GM12878 (cell line): ENCODE measurements around the gene FLT3LG. TPM values are rescaled to one million over a fixed set of nuclear protein-coding genes. Genes with fewer than 3 reads are reported as not detected.

Experiments used
- ATAC-seq: fragments of 200-7000 bp; cut with Tn5 transposase; 3 replicates; pipeline ENCODE4 v1.9.1; 2020; ENCODE audit warnings: mild to moderate bottlenecking, moderate library complexity
- BruUV-seq: library from RNA; stranded (reverse); fragments of 400-500 nt; replicated peaks from 2 replicates; lab custom pipeline; 2021; lab: Mats Ljungman, UMichigan
- CTCF ChIA-PET: fragments of 300-600 bp; sonication (Branson Sonifier 250); formaldehyde crosslinking; extraction: SDS; loops from one replicate; lab custom pipeline; 2021; ENCODE audit warnings: inconsistent platforms; lab: Yijun Ruan, JAX
- POLR2A ChIA-PET: fragments of 350-600 bp; formaldehyde crosslinking; extraction: SDS; loops from one replicate; lab custom pipeline; 2021; ENCODE audit warnings: inconsistent platforms; lab: Charles Lee
- RAD21 ChIA-PET: fragments of 300-600 bp; sonication (Branson Sonifier 250); formaldehyde crosslinking; loops from one replicate; lab custom pipeline; 2023; ENCODE audit warnings: antibody characterized with exemption; ENCODE audit not compliant: unreplicated experiment; lab: Charles Lee
- SMC1A ChIA-PET: fragments of 300-600 bp; sonication (Branson Sonifier 250); formaldehyde crosslinking; loops from one replicate; lab custom pipeline; 2023; ENCODE audit not compliant: unreplicated experiment, uncharacterized antibody; lab: Charles Lee
- DNase-seq: peaks from one replicate; pipeline ENCODE4 v3.0.0-alpha.2; 2011; ENCODE audit warnings: low read depth, low spot score
- FAIRE-seq: peaks from 3 replicates; lab custom pipeline; 2011; peaks lifted over from hg19 to GRCh38; lab: Jason Lieb, UNC
- H2AFZ ChIP-seq: 2 replicates; pipeline ENCODE4 v1.6.0; 2011; ENCODE audit warnings: low read depth, low read length, control low read depth; ENCODE audit not compliant: control insufficient read depth
- H3K27ac ChIP-seq: 2 replicates; pipeline ENCODE4 v1.5.1; 2011; ENCODE audit warnings: control low read depth; ENCODE audit not compliant: control insufficient read depth, insufficient read depth
- H3K27me3 ChIP-seq, 2 experiments: replicated peaks in 1 of 2; 2 replicates each; pipeline versions ENCODE4 v1.6.0 to v1.6.1; 2011; ENCODE audit warnings: low read length in 1 of 2; ENCODE audit not compliant: control insufficient read depth in 2 of 2, insufficient read depth in 2 of 2
- H3K36me3 ChIP-seq, 2 experiments: 2 replicates each; pipeline ENCODE4 v1.5.1; 2011; ENCODE audit warnings: low read length in 1 of 2; ENCODE audit not compliant: control insufficient read depth in 2 of 2, insufficient read depth in 2 of 2
- H3K4me1 ChIP-seq: 2 replicates; pipeline ENCODE4 v1.6.1; 2011; ENCODE audit warnings: mild to moderate bottlenecking, low read length, moderate library complexity, mixed read lengths; ENCODE audit not compliant: control insufficient read depth, insufficient read depth
- H3K4me2 ChIP-seq: 2 replicates; pipeline ENCODE4 v1.6.0; 2011; ENCODE audit warnings: control low read depth; ENCODE audit not compliant: control insufficient read depth, insufficient read depth
- H3K4me3 ChIP-seq: fragments of 200-600 bp; sonication (generic); 2 replicates; pipeline ENCODE4 v1.5.1; 2016
- H3K79me2 ChIP-seq: 2 replicates; pipeline ENCODE4 v1.6.0; 2011; ENCODE audit warnings: low read length; ENCODE audit not compliant: control insufficient read depth, insufficient read depth
- H3K9ac ChIP-seq: 2 replicates; pipeline ENCODE4 v1.8.0; 2011; ENCODE audit warnings: low read length, control low read depth, mixed read lengths; ENCODE audit not compliant: control insufficient read depth, insufficient read depth
- H3K9me3 ChIP-seq: replicated peaks from 3 replicates; pipeline ENCODE4 v1.5.1; 2011; ENCODE audit warnings: mild to moderate bottlenecking, low read length; ENCODE audit not compliant: control insufficient read depth, insufficient read depth
- H4K20me1 ChIP-seq: 2 replicates; pipeline ENCODE4 v1.6.0; 2011; ENCODE audit not compliant: control insufficient read depth, insufficient read depth
- CBX3 ChIP-seq: fragments of 200-600 bp; sonication (generic); IDR thresholded peaks from 2 replicates; pipeline ENCODE4 v1.6.1; 2016; ENCODE audit warnings: low read depth, borderline replicate concordance
- CREM ChIP-seq: IDR thresholded peaks from 2 replicates; pipeline ENCODE4 v1.6.1; 2014; ENCODE audit warnings: antibody characterized with exemption, low read depth
- E2F4 ChIP-seq: IDR thresholded peaks from 2 replicates; pipeline ENCODE4 v1.6.1; 2012; ENCODE audit warnings: low read depth, low read length, improper control_type of control experiment
- FOS ChIP-seq: IDR thresholded peaks from 3 replicates; pipeline ENCODE4 v1.6.1; 2011; ENCODE audit warnings: borderline replicate concordance; ENCODE audit not compliant: insufficient read length; ENCODE audit errors: extremely low read depth
- HDAC2 ChIP-seq: fragments of 200-600 bp; sonication (generic); IDR thresholded peaks from 2 replicates; pipeline ENCODE4 v1.6.1; 2017
- HDGF ChIP-seq: fragments of 450-650 bp; IDR thresholded peaks from 2 replicates; pipeline ENCODE4 v1.6.1; 2016; ENCODE audit warnings: antibody characterized with exemption
- MEF2A ChIP-seq: IDR thresholded peaks from 2 replicates; pipeline ENCODE4 v1.6.1; 2011; ENCODE audit warnings: low read depth, mild to moderate bottlenecking, low read length, moderate library complexity; ENCODE audit not compliant: insufficient read depth
- MYB ChIP-seq: fragments of 150-350 bp; IDR thresholded peaks from 2 replicates; pipeline ENCODE4 v1.6.1; 2014; ENCODE audit warnings: mild to moderate bottlenecking, low read depth, low read length, borderline replicate concordance
- NR2C1 ChIP-seq: fragments of 450-650 bp; IDR thresholded peaks from 2 replicates; pipeline ENCODE4 v1.6.1; 2017; ENCODE audit warnings: antibody characterized with exemption, mild to moderate bottlenecking, moderate library complexity
- NR2F1 ChIP-seq: fragments of 450-650 bp; conservative IDR thresholded peaks from 2 replicates; pipeline ENCODE4 v1.6.1; 2017; ENCODE audit warnings: mild to moderate bottlenecking
- POLR2AphosphoS2 ChIP-seq: IDR thresholded peaks from 2 replicates; pipeline ENCODE4 v1.6.1; 2011; ENCODE audit warnings: low read depth, mild to moderate bottlenecking, low read length, improper control_type of control experiment, moderate library complexity
- RB1 ChIP-seq: fragments of 450-650 bp; formaldehyde crosslinking; IDR thresholded peaks from 2 replicates; pipeline ENCODE4 v1.6.1; 2017; ENCODE audit warnings: mild to moderate bottlenecking, borderline replicate concordance
- SP1 ChIP-seq: IDR thresholded peaks from one replicate; pipeline ENCODE4 v1.6.1; 2011; ENCODE audit warnings: low read depth, low read length
- SREBF1 ChIP-seq: IDR thresholded peaks from 2 replicates; pipeline ENCODE4 v1.6.1; 2012; ENCODE audit warnings: mild to moderate bottlenecking, low read length
- YY1 ChIP-seq: IDR thresholded peaks from 2 replicates; pipeline ENCODE4 v1.6.1; 2011; ENCODE audit warnings: low read depth, mild to moderate bottlenecking, low read length
- ZBED1 ChIP-seq: IDR thresholded peaks from 2 replicates; pipeline ENCODE4 v1.6.1; 2016; ENCODE audit warnings: borderline replicate concordance
- ZZZ3 ChIP-seq: IDR thresholded peaks from 2 replicates; pipeline ENCODE4 v1.6.1; 2011; ENCODE audit warnings: low read depth; ENCODE audit not compliant: control insufficient read depth, insufficient read length
- WGBS: methylation state at CpG from one replicate; pipeline ENCODE4 v1.1.6; 2016; ENCODE audit warnings: low lambda C conversion rate; ENCODE audit not compliant: insufficient replicate concordance, insufficient coverage; ENCODE audit errors: missing lambda C conversion rate; 5-methylcytosine and 5-hydroxymethylcytosine counted together
- in situ Hi-C: fragments of 300-500 bp; cut with MboI; formaldehyde crosslinking; loops from 9 replicates; pipeline ENCODE4 v1.14.3; 2018; ENCODE audit warnings: mixed read lengths
- intact Hi-C: fragments of 100-400 bp; cut with micrococcal nuclease; formaldehyde crosslinking; loops from one replicate; pipeline ENCODE4 v1.14.2; 2022; ENCODE audit not compliant: unreplicated experiment
- polyA plus RNA-seq, 11 experiments: library from polyadenylated mRNA; depleted of rRNA in 4 of 11; unstranded in 6 of 11; stranded (reverse) in 5 of 11; fragments of >200 nt; fragmentation: Nextera tagmentation in 4 of 11; fragmentation: Illumina TruSeq in 1 of 11; extraction: Ambion mirVana in 4 of 11; extraction: Trizol in 1 of 11; gene quantifications; 1 replicate in 1 of 11; 2 replicates in 10 of 11; pipeline versions ENCODE4 v1.2.1 to v1.2.3, GENCODE V29; 2011 to 2016; ENCODE audit warnings: inconsistent platforms in 2 of 11, missing spikeins in 2 of 11, low read depth in 1 of 11
- total RNA-seq, 4 experiments: library from RNA; depleted of rRNA in 3 of 4; stranded (reverse); fragments of >200 nt in 3 of 4; fragmentation: Illumina TruSeq in 1 of 4; extraction: Trizol in 1 of 4; gene quantifications; 2 replicates each; pipeline versions ENCODE4 v1.2.1 to v1.2.3, GENCODE V29; 2013 to 2021
- TF ChIP-seq, protein P1 (sequence below): fragments of 450-650 bp; formaldehyde crosslinking; IDR thresholded peaks from 2 replicates; pipeline ENCODE4 v1.5.0; 2022; ENCODE audit warnings: mild to moderate bottlenecking, missing genetic modification characterization
- TF ChIP-seq, protein P2 (sequence below): fragments of 150-350 bp; IDR thresholded peaks from 2 replicates; pipeline ENCODE4 v1.6.1; 2014; ENCODE audit warnings: mild to moderate bottlenecking, low read depth, low read length

Gene FLT3LG
- total and polyA plus RNA-seq, 10 of the 15 experiments (the other 5 are each of a cell fraction or from before 2014, with no cell fraction given), result 0.68 to 13.1 (median 4.3) TPM

GRCh38 chr19:49425922-49426592, 48.0 kb upstream of the FLT3LG start:
- H4K20me1 ChIP-seq, result no peaks in the 10 kb centered on the region
- SMC1A ChIA-PET, result interaction anchor here (0.5 to 2.1 kb wide), 6 partner anchors 11 to 120 kb away, joined by 3 to 7 read pairs (median 3); no protein-coding TSS in a partner anchor
- WGBS, result 5% methylated on average over 27 of the region's 30 CpGs
- no peak overlapping the region for H3K4me3 ChIP-seq
- H3K27ac ChIP-seq, result no peak overlapping the region
- in situ Hi-C loops (no loop called here), intact Hi-C loops (no loop called here)
- POLR2A ChIA-PET, result interaction anchor here (0.5 kb wide), 1 partner anchor 44 kb away, joined by 6 read pairs; no protein-coding TSS in a partner anchor
- TF ChIP-seq MYB (no peak), CREM (no peak), YY1 (no peak), FOS (no peak), POLR2AphosphoS2 (no peak), ZBED1 (no peak), SREBF1 (no peak), NR2C1 (no peak), CBX3 (no peak), MEF2A (no peak), HDGF (no peak), SP1 (no peak), E2F4 (no peak), NR2F1 (no peak), ZZZ3 (no peak), RB1 (no peak), HDAC2 (no peak)
- TF ChIP-seq, protein P1, sequence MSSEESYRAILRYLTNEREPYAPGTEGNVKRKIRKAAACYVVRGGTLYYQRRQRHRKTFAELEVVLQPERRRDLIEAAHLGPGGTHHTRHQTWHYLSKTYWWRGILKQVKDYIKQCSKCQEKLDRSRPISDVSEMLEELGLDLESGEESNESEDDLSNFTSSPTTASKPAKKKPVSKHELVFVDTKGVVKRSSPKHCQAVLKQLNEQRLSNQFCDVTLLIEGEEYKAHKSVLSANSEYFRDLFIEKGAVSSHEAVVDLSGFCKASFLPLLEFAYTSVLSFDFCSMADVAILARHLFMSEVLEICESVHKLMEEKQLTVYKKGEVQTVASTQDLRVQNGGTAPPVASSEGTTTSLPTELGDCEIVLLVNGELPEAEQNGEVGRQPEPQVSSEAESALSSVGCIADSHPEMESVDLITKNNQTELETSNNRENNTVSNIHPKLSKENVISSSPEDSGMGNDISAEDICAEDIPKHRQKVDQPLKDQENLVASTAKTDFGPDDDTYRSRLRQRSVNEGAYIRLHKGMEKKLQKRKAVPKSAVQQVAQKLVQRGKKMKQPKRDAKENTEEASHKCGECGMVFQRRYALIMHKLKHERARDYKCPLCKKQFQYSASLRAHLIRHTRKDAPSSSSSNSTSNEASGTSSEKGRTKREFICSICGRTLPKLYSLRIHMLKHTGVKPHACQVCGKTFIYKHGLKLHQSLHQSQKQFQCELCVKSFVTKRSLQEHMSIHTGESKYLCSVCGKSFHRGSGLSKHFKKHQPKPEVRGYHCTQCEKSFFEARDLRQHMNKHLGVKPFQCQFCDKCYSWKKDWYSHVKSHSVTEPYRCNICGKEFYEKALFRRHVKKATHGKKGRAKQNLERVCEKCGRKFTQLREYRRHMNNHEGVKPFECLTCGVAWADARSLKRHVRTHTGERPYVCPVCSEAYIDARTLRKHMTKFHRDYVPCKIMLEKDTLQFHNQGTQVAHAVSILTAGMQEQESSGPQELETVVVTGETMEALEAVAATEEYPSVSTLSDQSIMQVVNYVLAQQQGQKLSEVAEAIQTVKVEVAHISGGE (CRISPR knock-in tag), result no peak
- TF ChIP-seq, protein P2, sequence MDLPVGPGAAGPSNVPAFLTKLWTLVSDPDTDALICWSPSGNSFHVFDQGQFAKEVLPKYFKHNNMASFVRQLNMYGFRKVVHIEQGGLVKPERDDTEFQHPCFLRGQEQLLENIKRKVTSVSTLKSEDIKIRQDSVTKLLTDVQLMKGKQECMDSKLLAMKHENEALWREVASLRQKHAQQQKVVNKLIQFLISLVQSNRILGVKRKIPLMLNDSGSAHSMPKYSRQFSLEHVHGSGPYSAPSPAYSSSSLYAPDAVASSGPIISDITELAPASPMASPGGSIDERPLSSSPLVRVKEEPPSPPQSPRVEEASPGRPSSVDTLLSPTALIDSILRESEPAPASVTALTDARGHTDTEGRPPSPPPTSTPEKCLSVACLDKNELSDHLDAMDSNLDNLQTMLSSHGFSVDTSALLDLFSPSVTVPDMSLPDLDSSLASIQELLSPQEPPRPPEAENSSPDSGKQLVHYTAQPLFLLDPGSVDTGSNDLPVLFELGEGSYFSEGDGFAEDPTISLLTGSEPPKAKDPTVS, result no peak
- RAD21 ChIA-PET, result no interaction called here
- H3K4me2 ChIP-seq, result no peak overlapping the region
- H3K4me1 ChIP-seq, result peaks cover 4% of the 10 kb centered on the region
- ATAC-seq (no peak), FAIRE-seq (no peak), DNase-seq (no peak)
- no TSS peak for BruUV-seq
- no peaks in the 10 kb centered on the region for H3K9me3 ChIP-seq
- H3K27me3 ChIP-seq, result peaks cover 21 to 39% of the 10 kb centered on the region in 2 experiments
- H3K79me2 ChIP-seq, result no peaks in the 10 kb centered on the region
- H3K36me3 ChIP-seq, result no peaks in the 10 kb centered on the region
- no peak overlapping the region for H3K9ac ChIP-seq
- no peak overlapping the region for H2AFZ ChIP-seq
- CTCF ChIA-PET, result interaction anchor here (1.1 to 3.3 kb wide), 5 partner anchors 9 to 35 kb away, joined by 3 to 17 read pairs (median 4); no protein-coding TSS in a partner anchor
